Measurements from ENCODE around the gene ZNF319.

DNA sequence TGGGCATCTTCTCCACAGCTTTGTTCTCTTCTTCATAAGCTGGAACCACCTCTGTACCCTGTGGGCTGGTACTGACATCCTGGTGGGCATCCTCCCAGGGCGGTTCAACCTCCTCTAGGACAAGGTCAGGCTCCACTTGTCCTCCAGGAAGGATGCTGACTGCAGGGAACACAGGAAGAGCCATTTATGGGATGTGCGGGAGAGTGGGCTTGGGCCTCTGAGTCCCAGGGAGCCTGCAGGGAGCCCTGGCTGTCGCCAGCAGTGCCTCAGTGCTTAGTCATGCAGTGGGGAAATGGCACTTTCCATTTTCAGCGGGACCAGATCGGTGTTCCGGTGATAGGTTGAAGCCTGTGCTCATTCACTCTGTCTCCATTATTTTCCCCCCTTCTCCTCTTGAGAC lies 50.1 kb downstream of the ZNF319 start:
- TF ChIP-seq POLR2A (IDR thresholded peaks at IDR 0.05; ENCODE audit: insufficient read depth in 1 of 2, low read depth in 2 of 2, low read length in 2 of 2): no peak
- no peak for TF ChIP-seq POLR2AphosphoS5 (IDR thresholded peaks at IDR 0.05; ENCODE audit: low read depth, low read length)
- TF ChIP-seq CREB1 (IDR thresholded peaks at IDR 0.05): no peak
- no peak for TF ChIP-seq CREB1 (CRISPR knock-in tag; IDR thresholded peaks at IDR 0.05)
- no peak for TF ChIP-seq KDM3A (CRISPR knock-in tag; IDR thresholded peaks at IDR 0.05; ENCODE audit: low read depth)
- TF ChIP-seq, protein P1, sequence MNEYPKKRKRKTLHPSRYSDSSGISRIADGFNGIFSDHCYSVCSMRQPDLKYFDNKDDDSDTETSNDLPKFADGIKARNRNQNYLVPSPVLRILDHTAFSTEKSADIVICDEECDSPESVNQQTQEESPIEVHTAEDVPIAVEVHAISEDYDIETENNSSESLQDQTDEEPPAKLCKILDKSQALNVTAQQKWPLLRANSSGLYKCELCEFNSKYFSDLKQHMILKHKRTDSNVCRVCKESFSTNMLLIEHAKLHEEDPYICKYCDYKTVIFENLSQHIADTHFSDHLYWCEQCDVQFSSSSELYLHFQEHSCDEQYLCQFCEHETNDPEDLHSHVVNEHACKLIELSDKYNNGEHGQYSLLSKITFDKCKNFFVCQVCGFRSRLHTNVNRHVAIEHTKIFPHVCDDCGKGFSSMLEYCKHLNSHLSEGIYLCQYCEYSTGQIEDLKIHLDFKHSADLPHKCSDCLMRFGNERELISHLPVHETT (CRISPR knock-in tag; conservative IDR thresholded peaks at IDR 0.05): no peak
